Neutrophil (primary cell): ENCODE data around the gene OGG1.

Experiments
- H3K27ac ChIP-seq: fragments of 200-600 bp; sonication (generic); 2 replicates; pipeline ENCODE4 v1.5.1; 2016; ENCODE audit warnings: mild to moderate bottlenecking, moderate library complexity
- H3K27me3 ChIP-seq: fragments of 200-600 bp; sonication (generic); 2 replicates; pipeline ENCODE4 v1.6.0; 2016; ENCODE audit warnings: mild to moderate bottlenecking
- H3K36me3 ChIP-seq: fragments of 200-600 bp; sonication (generic); 2 replicates; pipeline ENCODE4 v1.5.1; 2017
- H3K4me1 ChIP-seq, 2 experiments: fragments of 200-600 bp in 1 of 2; sonication (generic) in 1 of 2; 1 replicate in 1 of 2; 2 replicates in 1 of 2; pipeline versions ENCODE4 v1.5.1 to v1.6.1; 2013 to 2016; ENCODE audit warnings: low read depth in 1 of 2, low read length in 1 of 2, mild to moderate bottlenecking in 1 of 2, moderate library complexity in 1 of 2; ENCODE audit not compliant: control insufficient read depth in 1 of 2, insufficient read depth in 1 of 2
- H3K4me3 ChIP-seq, 2 experiments: fragments of 200-600 bp in 1 of 2; sonication (generic) in 1 of 2; 1 replicate in 1 of 2; 2 replicates in 1 of 2; pipeline ENCODE4 v1.5.1; 2013 to 2016; ENCODE audit warnings: low read depth in 1 of 2, low read length in 1 of 2, mild to moderate bottlenecking in 1 of 2, moderate library complexity in 1 of 2
- H3K9me3 ChIP-seq: fragments of 200-600 bp; sonication (generic); 2 replicates; pipeline ENCODE4 v1.5.1; 2016
- TF ChIP-seq, protein P1 (sequence below): fragments of 200-600 bp; sonication (generic); IDR thresholded peaks from 2 replicates; pipeline ENCODE4 v1.5.1; 2016; ENCODE audit warnings: antibody characterized with exemption

The OGG1 gene

DNA sequence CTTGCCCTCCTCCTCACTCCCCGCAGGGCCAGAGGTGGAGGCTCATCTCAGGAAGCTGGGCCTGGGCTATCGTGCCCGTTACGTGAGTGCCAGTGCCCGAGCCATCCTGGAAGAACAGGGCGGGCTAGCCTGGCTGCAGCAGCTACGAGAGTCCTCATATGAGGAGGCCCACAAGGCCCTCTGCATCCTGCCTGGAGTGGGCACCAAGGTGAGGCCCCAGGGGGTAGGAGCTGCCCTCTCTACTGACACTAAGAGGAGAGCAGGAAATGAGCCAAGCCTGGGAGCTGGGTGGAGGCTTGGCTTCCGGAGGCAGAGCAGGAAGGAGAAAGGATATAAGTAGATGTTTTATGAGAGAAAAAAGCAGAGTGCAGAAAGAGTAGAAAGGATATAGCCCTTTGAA, 4.9 kb downstream of the OGG1 start:
- no peaks in the 10 kb centered on the region for H3K9me3 ChIP-seq
- H3K4me1 ChIP-seq = peaks cover 33% of the 10 kb centered on the region in 2 experiments
- no peaks in the 10 kb centered on the region for H3K27me3 ChIP-seq
- peaks cover 47% of the 10 kb centered on the region for H3K36me3 ChIP-seq
- TF ChIP-seq, protein P1, sequence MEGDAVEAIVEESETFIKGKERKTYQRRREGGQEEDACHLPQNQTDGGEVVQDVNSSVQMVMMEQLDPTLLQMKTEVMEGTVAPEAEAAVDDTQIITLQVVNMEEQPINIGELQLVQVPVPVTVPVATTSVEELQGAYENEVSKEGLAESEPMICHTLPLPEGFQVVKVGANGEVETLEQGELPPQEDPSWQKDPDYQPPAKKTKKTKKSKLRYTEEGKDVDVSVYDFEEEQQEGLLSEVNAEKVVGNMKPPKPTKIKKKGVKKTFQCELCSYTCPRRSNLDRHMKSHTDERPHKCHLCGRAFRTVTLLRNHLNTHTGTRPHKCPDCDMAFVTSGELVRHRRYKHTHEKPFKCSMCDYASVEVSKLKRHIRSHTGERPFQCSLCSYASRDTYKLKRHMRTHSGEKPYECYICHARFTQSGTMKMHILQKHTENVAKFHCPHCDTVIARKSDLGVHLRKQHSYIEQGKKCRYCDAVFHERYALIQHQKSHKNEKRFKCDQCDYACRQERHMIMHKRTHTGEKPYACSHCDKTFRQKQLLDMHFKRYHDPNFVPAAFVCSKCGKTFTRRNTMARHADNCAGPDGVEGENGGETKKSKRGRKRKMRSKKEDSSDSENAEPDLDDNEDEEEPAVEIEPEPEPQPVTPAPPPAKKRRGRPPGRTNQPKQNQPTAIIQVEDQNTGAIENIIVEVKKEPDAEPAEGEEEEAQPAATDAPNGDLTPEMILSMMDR = no peak
- peak overlapping the region; percentile 51 for H3K27ac ChIP-seq
- no peak overlapping the region for H3K4me3 ChIP-seq

- TF ChIP-seq, protein P1 = no peak
- Histone ChIP-seq H3K27me3 (no peaks in the 10 kb centered on the region), H3K4me3 (no peak overlapping the region), H3K9me3 (no peaks in the 10 kb centered on the region), H3K27ac (no peak overlapping the region), H3K36me3 (peaks cover 44% of the 10 kb centered on the region), H3K4me1 (peaks cover 12 to 14% of the 10 kb centered on the region in 2 experiments)
Observed at GRCh38 chr3:9757427-9757826, 7.7 kb downstream of the OGG1 start.

GRCh38 chr3:9760779-9761505, 11.2 kb downstream of the OGG1 start:
- TF ChIP-seq, protein P1 = no peak
- Histone ChIP-seq H3K4me3 (no peak overlapping the region), H3K27me3 (no peaks in the 10 kb centered on the region), H3K4me1 (no peaks in the 10 kb centered on the region), H3K36me3 (peaks cover 38% of the 10 kb centered on the region), H3K9me3 (no peaks in the 10 kb centered on the region), H3K27ac (no peak overlapping the region)

DNA sequence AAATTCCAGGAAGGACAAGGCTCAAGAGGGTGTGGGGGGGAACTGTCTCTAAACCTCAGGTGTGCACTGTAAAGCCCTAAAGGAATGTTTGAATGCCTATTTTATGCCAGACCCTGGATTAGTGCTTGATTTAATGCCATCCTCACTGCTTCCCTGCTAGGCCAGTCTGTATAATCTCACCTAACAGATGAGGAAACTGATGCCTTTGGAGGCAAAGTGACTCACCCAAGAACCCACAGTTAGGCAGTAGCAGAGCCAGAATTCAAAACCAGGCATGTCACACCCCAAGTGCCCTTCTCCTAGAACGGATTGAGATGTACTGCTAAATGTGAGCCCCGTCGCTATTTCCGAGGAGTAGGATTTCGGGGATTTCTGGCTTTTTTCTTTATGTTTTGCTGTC, 12.2 kb downstream of the OGG1 start:
- TF ChIP-seq, protein P1 = no peak

GRCh38 chr3:9762871-9763270, 13.1 kb downstream of the OGG1 start:
- Histone ChIP-seq H3K27ac (no peak overlapping the region), H3K4me1 (peaks cover 8 to 9% of the 10 kb centered on the region in 2 experiments), H3K4me3 (no peak overlapping the region), H3K27me3 (no peaks in the 10 kb centered on the region), H3K9me3 (no peaks in the 10 kb centered on the region), H3K36me3 (peaks cover 19% of the 10 kb centered on the region)
- TF ChIP-seq, protein P1 = no peak

More for the DNA sequence above, 12.2 kb downstream of the OGG1 start:
- Histone ChIP-seq H3K4me3 (no peak overlapping the region), H3K36me3 (peaks cover 29% of the 10 kb centered on the region), H3K9me3 (no peaks in the 10 kb centered on the region), H3K27ac (no peak overlapping the region), H3K4me1 (peaks cover 0 to under 1% of the 10 kb centered on the region in 2 experiments), H3K27me3 (no peaks in the 10 kb centered on the region)
